NCI-H128 (cell line): Measurements from ENCODE around the gene TTC7B.

Experiments used
- DNase-seq: peaks from one replicate; lab custom pipeline; 2025; ENCODE audit not compliant: unreplicated experiment; lab: John Stamatoyannopoulos, UW

The TTC7B gene

DNA sequence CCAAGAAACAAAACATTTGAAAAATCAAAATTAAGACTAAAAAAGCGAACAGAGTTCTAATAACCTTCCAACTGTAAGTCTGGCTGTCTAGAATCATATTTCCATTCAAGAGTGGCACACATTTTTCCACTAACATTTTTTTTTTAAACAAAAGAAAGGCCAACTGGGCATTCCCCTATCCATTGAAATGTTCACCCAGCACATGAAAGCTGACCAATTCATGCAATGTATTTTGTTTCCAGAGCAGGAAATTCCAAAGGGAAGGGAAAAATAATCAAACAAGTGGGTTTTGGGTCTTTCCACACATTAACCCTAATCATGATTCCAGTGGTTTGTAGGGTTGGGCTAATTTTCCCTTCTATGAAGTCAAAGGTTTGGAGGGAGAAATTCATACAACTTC lies 212.9 kb downstream of the TTC7B start:
- DNase-seq: no peak

DNA sequence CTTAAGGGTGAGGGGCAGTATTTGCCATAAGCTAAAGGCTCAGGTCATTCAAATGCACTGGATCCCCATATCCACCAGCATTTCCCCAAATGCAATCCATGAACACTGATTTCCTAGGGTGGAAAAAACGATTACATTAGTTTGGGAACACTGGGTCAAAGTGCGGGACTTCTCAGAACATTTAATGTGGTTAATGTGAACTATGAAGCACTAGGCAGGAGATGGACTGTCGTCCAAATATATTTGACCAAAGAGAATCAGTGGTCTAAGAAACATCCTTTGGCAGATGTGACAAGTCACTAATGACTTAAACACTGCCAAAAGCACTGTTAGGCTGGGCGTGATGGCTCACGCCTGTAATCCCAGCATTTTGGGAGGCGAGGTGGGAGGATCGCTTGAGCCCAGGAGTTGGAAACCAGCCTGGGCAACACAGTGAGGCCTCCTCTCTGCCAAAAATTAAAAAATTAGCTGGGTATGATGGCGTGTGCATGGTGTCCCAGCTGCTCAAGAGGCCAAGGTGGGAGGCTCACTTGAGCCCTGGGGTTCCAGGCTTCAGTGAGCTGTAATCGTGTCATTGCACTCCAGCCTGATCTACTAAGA lies 214.0 kb downstream of the TTC7B start:
- DNase-seq: no peak

DNA sequence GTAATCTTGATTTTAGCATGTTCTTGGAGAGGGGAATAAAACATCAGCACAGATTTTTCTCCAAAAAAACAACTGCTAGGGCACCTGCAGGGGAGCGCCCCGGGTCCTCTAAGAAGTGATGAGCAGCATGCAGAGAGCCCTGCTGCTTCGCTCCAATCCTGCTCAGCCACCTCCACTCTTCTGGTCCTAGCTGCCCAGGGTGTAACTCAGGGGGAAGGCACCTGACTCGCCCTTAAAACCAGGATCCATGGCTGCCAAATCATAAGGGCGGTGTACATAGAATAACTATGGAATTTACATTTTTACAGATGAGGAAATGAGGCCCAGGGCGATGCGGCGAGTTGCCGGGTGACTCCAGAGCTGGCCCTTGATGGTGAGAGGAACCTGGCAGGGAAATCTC lies 214.7 kb downstream of the TTC7B start:
- DNase-seq: no peak

DNA sequence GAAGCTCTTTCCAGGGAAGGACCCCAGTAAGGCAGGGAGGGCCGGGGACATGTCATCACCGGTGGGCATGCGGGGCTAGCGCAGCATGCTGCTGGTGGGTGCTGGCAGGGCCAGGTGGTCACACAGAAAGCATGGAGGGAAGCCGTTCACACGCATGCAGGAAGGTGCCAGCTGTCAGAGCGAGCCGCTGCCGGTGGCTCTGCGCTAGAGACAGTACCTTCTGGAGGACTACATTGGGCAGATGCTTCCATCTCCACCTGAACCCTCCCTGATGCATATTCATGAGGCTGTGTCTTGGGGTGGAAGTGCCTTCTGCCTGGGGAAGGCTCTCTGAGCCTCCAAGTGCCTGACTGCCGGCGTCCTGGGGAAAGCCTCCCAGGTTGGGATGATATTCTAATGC lies 215.6 kb downstream of the TTC7B start:
- no peak for DNase-seq

DNA sequence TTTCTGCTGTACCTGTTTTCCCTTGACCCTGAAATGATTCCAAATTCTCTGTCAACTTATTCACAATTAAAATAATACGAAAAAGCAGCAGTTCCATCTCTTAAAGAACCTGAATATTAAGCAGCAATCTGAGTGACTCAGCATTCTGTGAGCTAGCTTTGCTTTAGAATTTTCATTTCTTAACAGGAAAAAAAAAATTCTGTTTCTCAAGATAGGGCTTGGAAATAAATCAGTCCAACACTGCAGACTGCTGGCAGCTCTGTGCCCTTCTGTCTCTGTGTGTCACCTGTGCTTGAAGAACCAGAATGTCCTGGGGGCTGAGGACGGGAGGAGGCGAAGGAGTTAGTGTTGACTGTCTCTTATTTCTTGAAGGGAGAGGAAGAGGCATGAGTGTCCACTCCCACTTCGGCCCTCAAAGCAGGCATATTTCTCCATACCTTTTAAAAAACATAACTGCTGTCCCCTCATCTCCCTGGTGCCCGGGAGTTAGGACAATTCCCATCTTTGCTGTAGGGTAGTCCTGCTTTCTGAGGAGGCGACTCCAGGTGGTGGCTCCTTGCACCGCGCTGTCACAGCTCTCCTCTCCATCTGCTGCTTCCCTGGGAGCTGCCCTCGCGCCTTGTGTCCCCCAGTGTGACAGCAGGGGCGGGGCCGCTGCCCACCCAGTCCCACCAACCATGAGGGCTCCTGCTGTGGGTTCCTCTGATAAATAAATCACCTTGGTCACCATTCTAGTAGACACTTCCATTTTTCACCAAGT lies 216.3 kb downstream of the TTC7B start:
- no peak for DNase-seq

- DNase-seq: no peak
These were observed 216.9 kb downstream of the TTC7B start for GRCh38 chr14:90599339-90599738.

- no peak for DNase-seq
These were observed 218.3 kb downstream of the TTC7B start for GRCh38 chr14:90597961-90598360.

DNA sequence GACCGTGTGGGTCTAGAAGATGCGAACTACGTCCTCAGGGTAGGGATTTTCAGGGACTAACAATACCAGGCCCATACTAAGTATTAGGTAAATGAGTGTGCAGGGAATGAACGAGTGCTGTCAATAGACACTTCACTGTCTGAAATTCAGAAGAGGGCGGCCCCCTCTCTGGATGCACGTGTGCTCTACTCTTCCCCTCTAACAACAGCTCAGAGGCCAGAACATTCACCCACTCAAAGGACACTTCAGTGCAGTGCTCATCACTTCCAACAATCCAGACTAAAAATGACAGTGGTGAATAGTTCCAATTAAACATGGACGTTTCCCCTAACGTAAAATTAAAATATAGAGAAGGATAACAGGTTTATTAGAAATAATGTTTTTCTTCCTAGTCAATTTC lies 219.5 kb downstream of the TTC7B start:
- DNase-seq: no peak

DNA sequence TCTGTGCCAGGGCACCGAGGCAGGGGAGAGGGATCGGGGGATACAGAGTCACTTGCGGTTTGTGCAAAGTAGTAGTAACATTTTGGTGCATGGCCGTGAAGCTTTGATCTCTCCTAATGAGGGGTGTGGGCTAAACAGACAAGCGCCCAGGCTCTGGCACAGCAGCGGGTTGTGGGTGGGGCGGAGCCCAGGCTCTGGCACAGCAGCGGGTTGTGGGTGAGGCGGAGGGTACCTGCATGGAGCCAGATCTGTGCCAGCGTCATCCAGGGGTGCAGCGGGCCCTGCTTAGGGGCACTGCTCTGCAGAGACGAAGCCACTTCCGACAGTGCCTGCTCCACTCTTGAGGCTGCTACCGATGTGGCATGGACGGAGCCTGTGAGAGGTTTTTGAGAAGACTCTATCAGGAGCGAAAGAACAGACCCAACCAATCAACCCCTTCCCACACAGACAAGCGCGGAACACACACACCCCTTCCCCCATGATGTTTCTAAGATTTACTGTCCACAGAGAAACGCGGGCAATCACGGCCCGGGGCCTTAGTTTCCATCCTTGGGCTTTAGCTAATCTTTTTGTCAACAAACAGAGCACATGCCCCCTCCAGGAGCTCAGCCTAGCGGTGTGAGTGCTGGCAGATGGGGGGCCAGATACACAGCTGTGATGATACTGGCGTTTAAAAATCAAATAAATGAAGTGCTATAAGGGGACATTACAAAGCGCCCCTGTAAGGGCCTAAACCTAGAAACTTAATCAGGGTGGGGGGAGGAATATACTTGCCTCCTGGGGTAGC lies 222.8 kb downstream of the TTC7B start:
- DNase-seq: no peak

DNA sequence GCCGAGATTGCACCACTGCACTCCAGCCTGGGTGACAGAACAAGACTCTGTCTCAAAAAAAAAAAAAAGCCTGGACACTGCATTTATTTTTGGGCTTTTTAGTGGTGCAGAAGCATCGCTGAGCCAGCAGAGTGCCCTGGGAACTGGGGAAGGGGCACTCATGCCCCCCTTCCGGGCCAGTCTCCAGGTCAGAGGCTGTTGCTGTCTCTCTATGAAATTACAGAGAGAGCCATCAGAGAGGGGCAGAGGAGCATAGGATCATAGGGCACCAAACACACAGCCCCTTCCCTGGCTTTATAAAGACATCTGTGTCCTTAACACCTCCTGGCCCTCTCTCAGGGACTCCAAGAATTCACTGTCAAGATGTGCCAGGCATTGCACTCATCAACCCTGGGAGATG lies 223.6 kb downstream of the TTC7B start:
- DNase-seq: no peak

DNA sequence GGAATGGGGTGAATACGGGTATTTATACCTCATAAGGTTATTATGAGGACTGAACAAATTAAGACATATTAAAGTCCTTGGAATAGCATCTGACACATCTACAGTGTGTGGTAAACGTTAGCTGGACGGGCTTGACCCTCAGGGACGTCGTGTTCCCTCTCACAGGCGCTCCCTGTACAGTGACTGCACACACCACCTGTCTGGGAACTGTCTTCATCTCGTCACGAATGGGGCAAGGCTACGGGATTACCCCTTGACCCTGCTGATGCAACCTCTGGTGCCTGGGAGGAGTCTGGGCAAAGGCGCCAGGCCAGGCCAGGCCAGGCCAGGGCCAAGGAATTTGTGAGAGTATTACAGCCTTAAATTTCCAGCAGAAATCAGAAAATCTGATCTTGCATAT lies 228.3 kb downstream of the TTC7B start:
- DNase-seq: no peak

DNA sequence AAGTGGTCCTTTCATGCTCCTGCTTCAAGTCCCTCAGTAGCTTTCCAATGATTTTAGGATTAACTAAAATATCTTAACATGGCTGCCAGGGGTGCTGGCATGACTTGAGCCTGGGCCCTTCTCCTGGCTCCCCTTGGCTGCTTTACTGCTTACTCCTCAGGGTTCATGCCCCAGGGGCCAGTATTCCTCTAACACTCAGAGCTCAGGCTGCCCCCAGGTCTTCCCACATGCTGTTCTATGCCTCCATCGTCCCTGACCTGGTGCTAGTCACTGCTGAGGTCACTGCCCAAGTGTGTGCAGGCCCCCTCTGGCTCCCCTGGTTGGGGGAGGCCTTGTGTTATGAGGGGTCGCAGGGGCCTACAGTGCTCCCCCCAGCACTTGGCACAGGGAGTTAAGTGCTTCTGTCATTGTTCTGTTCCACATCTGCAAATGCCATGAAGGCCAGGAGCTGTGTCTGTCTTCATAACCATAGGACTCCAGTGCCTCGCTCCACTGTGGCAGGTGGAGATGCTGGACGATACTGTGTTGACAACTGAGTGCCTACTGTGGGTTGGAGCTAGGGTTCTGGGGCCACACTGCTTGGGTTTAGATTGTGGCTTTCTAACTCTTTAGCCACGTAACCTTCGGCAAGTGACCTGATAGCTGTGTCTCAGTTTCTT lies 228.8 kb downstream of the TTC7B start:
- DNase-seq: no peak

DNA sequence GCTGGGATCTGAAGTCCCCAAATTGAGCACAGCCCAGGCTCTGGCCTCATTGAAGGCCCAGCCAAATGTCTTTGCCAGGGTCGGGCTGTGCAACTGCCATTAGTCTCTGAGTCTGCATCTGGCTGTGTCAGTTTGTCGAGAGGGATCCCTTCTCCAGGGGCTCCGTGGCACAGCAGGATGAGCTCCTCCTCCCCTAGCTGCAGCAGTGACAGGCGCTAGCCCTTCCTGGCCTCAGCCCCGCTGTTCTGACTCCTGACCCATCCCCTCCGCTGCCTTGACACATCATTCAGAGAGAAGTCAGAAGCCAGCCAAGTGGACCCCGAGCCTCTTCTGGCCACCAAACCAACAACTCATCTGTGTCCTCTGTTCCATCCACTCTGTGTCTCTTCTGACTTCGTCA lies 231.1 kb downstream of the TTC7B start:
- DNase-seq: no peak

- no peak for DNase-seq
These were observed 232.2 kb downstream of the TTC7B start for GRCh38 chr14:90583916-90584605.

- DNase-seq: no peak
These were observed 232.8 kb downstream of the TTC7B start for GRCh38 chr14:90583427-90583826.

GRCh38 chr14:90582166-90582565 lies 234.1 kb downstream of the TTC7B start:
- no peak for DNase-seq

DNA sequence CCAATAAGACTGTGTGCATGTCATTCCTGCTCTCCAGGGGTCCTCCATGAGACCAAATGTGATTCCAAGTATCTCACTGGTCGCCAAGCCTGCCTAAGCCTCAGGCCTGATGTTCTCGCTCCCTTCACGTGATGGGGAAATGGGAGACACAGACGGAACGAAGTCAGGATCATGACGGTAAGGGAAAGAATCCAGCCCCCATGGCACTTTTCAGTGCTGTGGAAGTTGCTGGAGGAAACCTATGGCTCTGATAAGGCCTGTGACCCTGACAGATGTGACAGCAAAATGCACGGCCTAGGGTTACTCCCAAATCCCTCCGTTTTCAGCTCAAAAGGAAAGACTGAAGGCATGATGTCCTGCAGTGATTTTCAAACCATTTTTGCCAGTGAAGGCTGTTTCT lies 234.5 kb downstream of the TTC7B start:
- DNase-seq: no peak

- DNase-seq: peak; percentile 22
These were observed 235.6 kb downstream of the TTC7B start for GRCh38 chr14:90580377-90581335.

DNA sequence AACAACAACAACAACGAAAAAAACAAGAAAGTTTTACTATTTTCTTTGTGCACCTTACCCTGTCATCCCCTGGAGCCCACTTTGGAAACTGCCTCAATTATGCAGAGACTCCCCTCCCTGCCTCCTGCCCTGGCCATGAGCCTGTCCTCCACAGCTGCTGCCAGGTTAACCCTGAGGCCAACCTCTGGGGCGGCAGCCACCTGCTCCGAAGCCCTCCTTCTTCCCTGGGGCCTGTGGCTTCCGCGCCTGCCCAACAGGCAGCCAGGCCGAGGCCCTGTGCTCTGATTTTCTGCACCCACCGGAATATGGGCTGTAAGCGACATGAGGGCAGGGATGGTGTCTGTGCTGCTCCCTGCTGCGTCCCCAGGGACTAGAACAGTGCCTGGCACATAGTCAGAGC lies 236.4 kb downstream of the TTC7B start:
- no peak for DNase-seq

DNA sequence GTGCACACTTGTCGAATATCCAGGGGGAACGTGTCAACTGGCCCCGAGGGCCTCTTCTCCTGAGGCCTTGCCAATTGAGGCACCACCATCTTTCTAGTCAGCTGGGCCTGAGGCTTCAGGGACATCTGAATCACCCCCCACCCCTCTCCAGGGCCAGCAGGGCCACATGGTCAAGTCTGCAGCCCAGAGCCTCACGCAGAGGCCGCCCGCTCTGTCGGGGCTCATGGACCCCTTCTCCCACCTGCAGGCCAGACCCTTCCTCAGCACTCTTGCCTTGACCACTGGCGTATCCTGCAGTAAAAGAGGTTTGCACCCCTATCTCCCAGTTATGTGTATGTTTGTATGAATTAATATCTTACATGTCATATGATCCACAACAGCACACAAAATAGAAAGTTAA lies 237.1 kb downstream of the TTC7B start:
- DNase-seq: no peak
